ENCODE measurements around the gene CACUL1.

DNA sequence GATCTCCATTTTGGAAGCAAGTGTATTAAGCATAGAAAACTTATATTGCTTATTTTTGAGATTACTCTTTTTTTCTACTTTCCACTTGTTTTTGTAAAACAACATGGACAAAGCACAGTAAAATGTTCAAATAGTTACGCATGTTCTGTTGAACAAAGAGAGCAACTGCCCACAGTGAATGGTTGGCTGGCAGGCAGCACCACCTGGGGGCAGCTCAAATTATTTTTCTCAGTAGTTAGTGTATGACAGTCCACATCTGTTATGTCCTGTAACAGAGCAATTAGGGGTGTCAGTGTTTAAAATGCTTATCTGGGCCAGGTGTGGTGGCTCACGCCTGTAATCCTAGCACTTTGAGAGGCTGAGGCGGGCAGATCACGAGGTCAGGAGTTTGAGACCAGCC, 46.1 kb upstream of the CACUL1 start:
- TF ChIP-seq POLR2A (IDR thresholded peaks at IDR 0.05; ENCODE audit: low read length) (no peak), GATA1 (IDR thresholded peaks at IDR 0.05; ENCODE audit: low read depth, low read length) (no peak)

Data from erythroblast (primary cell).